Body of pancreas (tissue), 4 donors: ENCODE measurements around the gene EHMT1. TPM values are rescaled to one million over a fixed set of nuclear protein-coding genes. Genes with fewer than 3 reads are reported as not detected.

ENCODE experiments used
- ATAC-seq: fragments of 150-250 bp; one replicate; pipeline ENCODE4 v1.9.1; 2016
- DNase-seq, 4 donors: peaks; one replicate each; pipeline ENCODE4 v3.0.0-alpha.2; 2019
- H3K27ac ChIP-seq, 4 donors: fragments of 200-600 bp; sonication (generic); 1 replicate in 3 of 4; 2 replicates in 1 of 4; pipeline versions ENCODE4 v1.5.1 to v1.6.1; 2016 to 2019; ENCODE audit warnings: mild to moderate bottlenecking in 1 of 4, mixed read lengths in 1 of 4, moderate library complexity in 1 of 4
- H3K27me3 ChIP-seq, 2 donors: fragments of 200-600 bp; sonication (generic); one replicate each; pipeline ENCODE4 v1.6.0; 2016; ENCODE audit warnings: mild to moderate bottlenecking in 1 of 2
- H3K36me3 ChIP-seq, 2 donors: fragments of 200-600 bp; sonication (generic); replicated peaks in 1 of 2; 2 replicates each; pipeline ENCODE4 v1.5.1; 2016; ENCODE audit warnings: low read depth in 2 of 2; ENCODE audit not compliant: insufficient read depth in 1 of 2
- H3K4me1 ChIP-seq: fragments of 200-600 bp; sonication (generic); one replicate; pipeline ENCODE4 v1.6.0; 2016
- H3K4me3 ChIP-seq, 2 donors: fragments of 200-600 bp; sonication (generic); 1 replicate in 1 of 2; 2 replicates in 1 of 2; pipeline ENCODE4 v1.5.1; 2016 to 2019
- H3K9me3 ChIP-seq, 3 donors: fragments of 200-600 bp; sonication (generic); 1 replicate in 2 of 3; 2 replicates in 1 of 3; pipeline ENCODE4 v1.5.1; 2016
- POLR2A ChIP-seq, 3 donors: fragments of 450-650 bp; IDR thresholded peaks; one replicate each; pipeline ENCODE4 v1.6.1; 2016; ENCODE audit warnings: antibody characterized with exemption in 3 of 3, mild to moderate bottlenecking in 2 of 3
- WGBS, 2 donors: methylation state at CpG; one replicate each; pipeline ENCODE4 v1.1.5; 2017; 5-methylcytosine and 5-hydroxymethylcytosine counted together
- intact Hi-C: fragments of 100-400 bp; cut with DNase I; formaldehyde crosslinking; loops from one replicate; pipeline ENCODE4 v1.15.1; 2023
- total RNA-seq, 2 donors: library from RNA; depleted of rRNA; stranded (reverse); fragments of >200 nt; gene quantifications; one replicate each; pipeline ENCODE4 v1.1.0, GENCODE V29; 2016
- TF ChIP-seq, protein P1 (sequence below), 7 experiments: fragments of 450-650 bp in 4 of 7; fragments of 200-600 bp in 3 of 7; sonication (generic) in 3 of 7; IDR thresholded peaks; one replicate each; pipeline ENCODE4 v1.5.1; 2016 to 2019; ENCODE audit warnings: antibody characterized with exemption in 7 of 7

Gene EHMT1
- total RNA-seq, 2 donors from 2014 or later: 41.0 to 65.9 TPM

GRCh38 chr9:137795156-137795666 is 176.4 kb downstream of the EHMT1 start:
- DNase-seq: peak; percentile 37 to 72 (median 53)
- H3K4me1 ChIP-seq: peaks cover 28% of the 10 kb centered on the region
- H3K27ac ChIP-seq: peak overlapping the region in 2 of 4 donors; percentile 4 to 24
- WGBS, 2 donors: 37 to 39% methylated on average over 9 of the region's 9 CpGs
- ATAC-seq: peak; percentile 68
- no peaks in the 10 kb centered on the region for H3K27me3 ChIP-seq
- no peak overlapping the region for H3K4me3 ChIP-seq
- no peaks in the 10 kb centered on the region for H3K9me3 ChIP-seq
- intact Hi-C loops: no loop called here
- TF ChIP-seq, protein P1, sequence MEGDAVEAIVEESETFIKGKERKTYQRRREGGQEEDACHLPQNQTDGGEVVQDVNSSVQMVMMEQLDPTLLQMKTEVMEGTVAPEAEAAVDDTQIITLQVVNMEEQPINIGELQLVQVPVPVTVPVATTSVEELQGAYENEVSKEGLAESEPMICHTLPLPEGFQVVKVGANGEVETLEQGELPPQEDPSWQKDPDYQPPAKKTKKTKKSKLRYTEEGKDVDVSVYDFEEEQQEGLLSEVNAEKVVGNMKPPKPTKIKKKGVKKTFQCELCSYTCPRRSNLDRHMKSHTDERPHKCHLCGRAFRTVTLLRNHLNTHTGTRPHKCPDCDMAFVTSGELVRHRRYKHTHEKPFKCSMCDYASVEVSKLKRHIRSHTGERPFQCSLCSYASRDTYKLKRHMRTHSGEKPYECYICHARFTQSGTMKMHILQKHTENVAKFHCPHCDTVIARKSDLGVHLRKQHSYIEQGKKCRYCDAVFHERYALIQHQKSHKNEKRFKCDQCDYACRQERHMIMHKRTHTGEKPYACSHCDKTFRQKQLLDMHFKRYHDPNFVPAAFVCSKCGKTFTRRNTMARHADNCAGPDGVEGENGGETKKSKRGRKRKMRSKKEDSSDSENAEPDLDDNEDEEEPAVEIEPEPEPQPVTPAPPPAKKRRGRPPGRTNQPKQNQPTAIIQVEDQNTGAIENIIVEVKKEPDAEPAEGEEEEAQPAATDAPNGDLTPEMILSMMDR (IDR thresholded peaks at IDR 0.05): no peak
- no peak for TF ChIP-seq POLR2A (IDR thresholded peaks at IDR 0.05)
- peaks cover 0 to 5% of the 10 kb centered on the region in 2 donors for H3K36me3 ChIP-seq

DNA sequence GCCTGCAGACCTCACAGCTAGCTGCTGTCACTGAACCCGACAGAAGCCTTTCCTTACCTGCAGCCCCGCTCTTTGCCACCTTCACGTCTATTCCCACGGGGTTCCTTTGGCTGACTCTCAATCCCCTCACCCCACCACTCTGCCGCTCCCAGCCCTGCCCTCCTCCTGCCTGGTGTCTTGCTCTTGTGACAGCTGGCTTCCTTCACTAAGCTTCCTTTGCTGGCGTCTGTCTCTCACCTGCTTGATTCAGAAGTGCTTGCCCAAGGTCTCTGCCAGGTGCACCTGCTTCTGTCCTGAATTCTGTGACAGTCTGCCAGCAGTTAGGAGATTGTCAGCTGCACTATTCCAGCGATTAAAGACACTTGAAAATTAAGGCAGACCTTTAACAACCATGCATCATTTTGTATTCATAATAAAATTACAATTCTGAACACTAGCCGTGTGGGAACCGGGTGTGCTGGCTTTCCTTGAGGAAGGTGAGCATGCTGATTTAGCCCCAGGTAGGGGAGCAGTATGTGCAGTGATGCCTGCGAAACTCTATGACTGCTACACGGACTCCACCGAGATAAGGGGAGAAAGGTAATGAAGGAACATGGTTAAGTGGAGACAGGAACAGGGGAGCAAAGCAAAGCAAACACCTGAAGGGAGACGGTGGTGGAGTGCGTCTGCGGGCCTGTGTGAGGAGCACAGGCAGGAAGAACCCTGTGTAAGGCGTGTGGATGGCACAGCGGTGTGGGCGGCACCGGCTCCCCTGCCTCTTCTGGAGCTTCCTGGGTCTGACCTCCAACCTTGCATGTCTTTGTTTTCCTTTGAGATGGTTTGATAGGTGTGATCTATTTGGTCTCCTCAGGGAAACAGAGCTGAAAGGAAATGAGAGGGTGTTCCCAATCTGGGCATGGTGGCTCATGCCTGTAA is 178.7 kb downstream of the EHMT1 start:
- ATAC-seq: peak; percentile 61
- Histone ChIP-seq H3K4me1 (peaks cover 28% of the 10 kb centered on the region), H3K9me3 (no peaks in the 10 kb centered on the region), H3K27ac (peak overlapping the region in 3 of 4 donors; percentile 9 to 55 (median 36)), H3K4me3 (no peak overlapping the region), H3K27me3 (no peaks in the 10 kb centered on the region), H3K36me3 (peaks cover 0 to 1% of the 10 kb centered on the region in 2 donors)
- 40 to 44% methylated on average over 19 of the region's 19 CpGs for whole genome bisulfite sequencing, 2 donors
- peak; percentile 43 to 80 (median 64) for DNase-seq
- no peak for TF ChIP-seq POLR2A (IDR thresholded peaks at IDR 0.05)
- TF ChIP-seq, protein P1 (IDR thresholded peaks at IDR 0.05): no peak
- intact Hi-C loops: no loop called here

GRCh38 chr9:137798142-137798541 is 179.3 kb downstream of the EHMT1 start:
- TF ChIP-seq POLR2A (IDR thresholded peaks at IDR 0.05): no peak
- TF ChIP-seq, protein P1 (IDR thresholded peaks at IDR 0.05): no peak
- no peak for ATAC-seq
- DNase-seq: no peak
- H3K4me1 ChIP-seq: peaks cover 28% of the 10 kb centered on the region
- peak overlapping the region in 2 of 4 donors; percentile 36 to 55 for H3K27ac ChIP-seq
- peaks cover 0 to 2% of the 10 kb centered on the region in 2 donors for H3K36me3 ChIP-seq
- no peaks in the 10 kb centered on the region for H3K27me3 ChIP-seq
- no peaks in the 10 kb centered on the region for H3K9me3 ChIP-seq
- intact Hi-C loops: no loop called here
- no peak overlapping the region for H3K4me3 ChIP-seq
- 87 to 95% methylated on average over 9 of the region's 9 CpGs for WGBS, 2 donors

GRCh38 chr9:137798901-137799629 is 180.3 kb downstream of the EHMT1 start:
- Histone ChIP-seq H3K4me1 (peaks cover 28% of the 10 kb centered on the region), H3K4me3 (no peak overlapping the region), H3K9me3 (no peaks in the 10 kb centered on the region), H3K36me3 (peaks cover 0 to 7% of the 10 kb centered on the region in 2 donors), H3K27me3 (no peaks in the 10 kb centered on the region), H3K27ac (no peak overlapping the region)
- TF ChIP-seq POLR2A (IDR thresholded peaks at IDR 0.05): no peak
- TF ChIP-seq, protein P1 (IDR thresholded peaks at IDR 0.05): no peak
- intact Hi-C loops: no loop called here
- WGBS, 2 donors: 90 to 95% methylated on average over 21 of the region's 21 CpGs
- DNase-seq: no peak
- ATAC-seq: no peak
